HepG2 (cell line): ENCODE measurements around the gene GNAZ. TPM values are rescaled to one million over a fixed set of nuclear protein-coding genes. Genes with fewer than 3 reads are reported as not detected.
A peak's percentile ranks its signal among the peaks of the same experiment; 100 is the strongest.

Experiments used
- GTF2F1 ChIP-seq: fragments of 150-350 bp; IDR thresholded peaks from 2 replicates; pipeline ENCODE4 v1.6.1; 2014; ENCODE audit warnings: low read length
- HNF4G ChIP-seq, 2 experiments: sonication (generic) in 1 of 2; formaldehyde crosslinking in 1 of 2; IDR thresholded peaks; 2 replicates each; pipeline versions ENCODE4 v1.4.0 to v1.6.1; 2011 to 2020; ENCODE audit warnings: borderline replicate concordance in 2 of 2, low read depth in 2 of 2, mild to moderate bottlenecking in 2 of 2, low read length in 1 of 2, missing genetic modification reagents in 1 of 2, moderate library complexity in 1 of 2
- KLF9 ChIP-seq: IDR thresholded peaks from 2 replicates; pipeline ENCODE4 v1.6.1; 2016; ENCODE audit warnings: low read depth
- MXD1 ChIP-seq: sonication (generic); formaldehyde crosslinking; IDR thresholded peaks from 2 replicates; pipeline ENCODE4 v1.4.0; 2020; ENCODE audit warnings: mild to moderate bottlenecking, missing genetic modification reagents
- SMAD1 ChIP-seq: sonication (generic); formaldehyde crosslinking; IDR thresholded peaks from 2 replicates; pipeline ENCODE4 v1.4.0; 2020; ENCODE audit warnings: missing genetic modification reagents, low read depth, mild to moderate bottlenecking, borderline replicate concordance
- SOX6 ChIP-seq, 2 experiments: fragments of 450-650 bp in 1 of 2; sonication (generic) in 1 of 2; formaldehyde crosslinking in 1 of 2; IDR thresholded peaks; 2 replicates each; pipeline versions ENCODE4 v1.4.0 to v1.6.1; 2017 to 2020; ENCODE audit warnings: antibody characterized with exemption in 1 of 2, mild to moderate bottlenecking in 1 of 2, missing genetic modification reagents in 1 of 2
- ZFP82 ChIP-seq: sonication (generic); formaldehyde crosslinking; IDR thresholded peaks from 2 replicates; pipeline ENCODE4 v1.5.1; 2020; ENCODE audit warnings: mild to moderate bottlenecking, missing genetic modification reagents, borderline replicate concordance
- ZNF124 ChIP-seq: sonication (generic); formaldehyde crosslinking; IDR thresholded peaks from 2 replicates; pipeline ENCODE4 v1.4.0; 2020; ENCODE audit warnings: missing genetic modification reagents
- ZNF263 ChIP-seq: sonication (generic); formaldehyde crosslinking; IDR thresholded peaks from 2 replicates; pipeline ENCODE4 v1.4.0; 2020; ENCODE audit warnings: missing genetic modification reagents
- ZNF577 ChIP-seq: sonication (generic); formaldehyde crosslinking; IDR thresholded peaks from 2 replicates; pipeline ENCODE4 v1.4.0; 2020; ENCODE audit warnings: mild to moderate bottlenecking, low read depth, missing genetic modification reagents, borderline replicate concordance
- ZNF678 ChIP-seq: sonication (generic); formaldehyde crosslinking; IDR thresholded peaks from 2 replicates; pipeline ENCODE4 v1.4.0; 2020; ENCODE audit warnings: mild to moderate bottlenecking, missing genetic modification reagents
- polyA plus RNA-seq, 8 experiments: library from polyadenylated mRNA; depleted of rRNA in 3 of 8; stranded (reverse) in 7 of 8; unstranded in 1 of 8; fragments of >200 nt; fragmentation: Illumina TruSeq in 4 of 8; extraction: Trizol in 4 of 8; gene quantifications; 2 replicates each; pipeline versions ENCODE4 v1.2.1 to v1.2.3, GENCODE V29; 2011 to 2016; ENCODE audit warnings: low read depth in 4 of 8, missing spikeins in 1 of 8, mixed read lengths in 1 of 8; ENCODE audit not compliant: insufficient read depth in 1 of 8
- total RNA-seq, 5 experiments: library from RNA; depleted of rRNA; stranded (reverse); fragments of >200 nt; fragmentation: Illumina TruSeq; extraction: Trizol; gene quantifications; 2 replicates each; pipeline ENCODE4 v1.2.3, GENCODE V29; 2016; ENCODE audit warnings: low read depth in 1 of 5
- TF ChIP-seq, protein P1 (sequence below): sonication (generic); formaldehyde crosslinking; IDR thresholded peaks from 2 replicates; pipeline ENCODE4 v1.8.1; 2023; ENCODE audit warnings: mild to moderate bottlenecking, missing genetic modification reagents
- TF ChIP-seq, protein P2 (sequence below): sonication (generic); formaldehyde crosslinking; IDR thresholded peaks from 2 replicates; pipeline ENCODE4 v1.5.0; 2020; ENCODE audit warnings: missing genetic modification reagents, mild to moderate bottlenecking, borderline replicate concordance
- TF ChIP-seq, protein P3 (sequence below): sonication (generic); formaldehyde crosslinking; IDR thresholded peaks from 2 replicates; pipeline ENCODE4 v1.5.0; 2020; ENCODE audit warnings: mild to moderate bottlenecking, missing genetic modification reagents
- TF ChIP-seq, protein P4 (sequence below): sonication (generic); formaldehyde crosslinking; IDR thresholded peaks from 2 replicates; pipeline ENCODE4 v1.5.1; 2020; ENCODE audit warnings: mild to moderate bottlenecking, missing genetic modification reagents, moderate library complexity
- TF ChIP-seq, protein P5 (sequence below): sonication (generic); formaldehyde crosslinking; IDR thresholded peaks from 2 replicates; pipeline ENCODE4 v1.5.0; 2020; ENCODE audit warnings: missing genetic modification reagents

GNAZ gene
- total and polyA plus RNA-seq, 2 of the 13 experiments (the other 11 are each of a cell fraction or from before 2014, with no cell fraction given) = 11.4 to 22.3 TPM

DNA sequence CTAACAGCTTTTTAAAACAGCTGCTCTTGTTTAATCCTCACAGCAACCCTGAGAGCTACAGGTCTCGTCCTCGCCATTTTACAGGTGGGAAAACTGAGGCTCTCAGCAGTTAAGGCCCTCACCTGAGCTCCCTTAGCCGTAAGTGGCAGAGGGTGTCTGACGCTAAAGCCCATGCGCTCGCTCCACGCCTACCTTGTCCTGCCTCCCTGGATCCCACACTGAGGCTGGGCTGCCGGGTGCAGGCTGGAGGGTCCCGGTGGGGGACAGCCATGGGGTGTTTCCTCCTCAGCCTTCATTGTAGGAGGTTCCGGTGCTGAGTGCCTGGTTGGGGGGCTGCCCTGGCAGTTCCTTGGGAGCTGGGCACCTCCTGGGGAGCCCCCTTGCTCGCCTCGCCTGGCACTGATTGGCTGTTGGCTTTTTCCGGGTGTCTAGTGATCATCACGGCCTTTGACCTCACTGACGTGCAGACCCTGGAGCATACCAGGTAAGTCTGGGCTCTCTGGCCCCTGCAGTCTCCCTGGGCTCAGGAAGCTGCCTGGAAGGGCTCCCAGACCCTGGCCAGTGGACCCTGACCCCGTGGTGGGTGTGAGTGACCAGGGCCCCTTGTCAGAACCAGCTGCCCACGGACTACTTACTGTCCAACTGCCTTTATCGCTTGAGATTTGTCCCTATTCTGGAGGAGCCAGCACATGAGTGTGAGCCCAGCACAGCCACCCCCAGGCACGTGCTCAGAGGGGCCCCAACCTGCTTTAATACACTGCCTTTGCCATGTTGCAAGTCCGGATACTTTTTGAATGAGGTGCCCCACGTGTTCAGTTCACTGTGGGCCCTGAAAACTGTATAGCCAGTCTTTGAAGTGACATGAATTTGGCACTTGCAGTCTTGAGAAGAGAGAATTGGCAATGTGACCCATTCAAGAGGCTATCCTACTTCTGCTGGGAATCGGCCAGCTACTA is 87.5 kb downstream of the GNAZ start (continued):
- TF ChIP-seq KLF9 (CRISPR knock-in tag) (no peak), ZNF678 (CRISPR knock-in tag) (no peak), ZFP82 (no peak), SOX6 (IDR thresholded peaks at IDR 0.05) (no peak), SOX6 (CRISPR knock-in tag; IDR thresholded peaks at IDR 0.05) (peak; percentile 25), HNF4G (IDR thresholded peaks at IDR 0.05; ENCODE audit: borderline replicate concordance, low read depth, low read length) (peak; percentile 35; the same call in 1 of the 2 replicates), HNF4G (CRISPR knock-in tag; IDR thresholded peaks at IDR 0.05; ENCODE audit: borderline replicate concordance, low read depth) (no peak; the same call in 1 of the 2 replicates), ZNF577 (CRISPR knock-in tag) (no peak), MXD1 (CRISPR knock-in tag) (peak; percentile 18; the same call in 1 of the 2 replicates), ZNF263 (CRISPR knock-in tag) (no peak), GTF2F1 (no peak), SMAD1 (CRISPR knock-in tag) (no peak), ZNF124 (CRISPR knock-in tag) (no peak)
- TF ChIP-seq, protein P1, sequence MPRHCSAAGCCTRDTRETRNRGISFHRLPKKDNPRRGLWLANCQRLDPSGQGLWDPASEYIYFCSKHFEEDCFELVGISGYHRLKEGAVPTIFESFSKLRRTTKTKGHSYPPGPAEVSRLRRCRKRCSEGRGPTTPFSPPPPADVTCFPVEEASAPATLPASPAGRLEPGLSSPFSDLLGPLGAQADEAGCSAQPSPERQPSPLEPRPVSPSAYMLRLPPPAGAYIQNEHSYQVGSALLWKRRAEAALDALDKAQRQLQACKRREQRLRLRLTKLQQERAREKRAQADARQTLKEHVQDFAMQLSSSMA (CRISPR knock-in tag) = peak; percentile 36; the same call in 1 of the 2 replicates
- TF ChIP-seq, protein P2, sequence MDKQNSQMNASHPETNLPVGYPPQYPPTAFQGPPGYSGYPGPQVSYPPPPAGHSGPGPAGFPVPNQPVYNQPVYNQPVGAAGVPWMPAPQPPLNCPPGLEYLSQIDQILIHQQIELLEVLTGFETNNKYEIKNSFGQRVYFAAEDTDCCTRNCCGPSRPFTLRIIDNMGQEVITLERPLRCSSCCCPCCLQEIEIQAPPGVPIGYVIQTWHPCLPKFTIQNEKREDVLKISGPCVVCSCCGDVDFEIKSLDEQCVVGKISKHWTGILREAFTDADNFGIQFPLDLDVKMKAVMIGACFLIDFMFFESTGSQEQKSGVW (CRISPR knock-in tag) = no peak
- TF ChIP-seq, protein P3, sequence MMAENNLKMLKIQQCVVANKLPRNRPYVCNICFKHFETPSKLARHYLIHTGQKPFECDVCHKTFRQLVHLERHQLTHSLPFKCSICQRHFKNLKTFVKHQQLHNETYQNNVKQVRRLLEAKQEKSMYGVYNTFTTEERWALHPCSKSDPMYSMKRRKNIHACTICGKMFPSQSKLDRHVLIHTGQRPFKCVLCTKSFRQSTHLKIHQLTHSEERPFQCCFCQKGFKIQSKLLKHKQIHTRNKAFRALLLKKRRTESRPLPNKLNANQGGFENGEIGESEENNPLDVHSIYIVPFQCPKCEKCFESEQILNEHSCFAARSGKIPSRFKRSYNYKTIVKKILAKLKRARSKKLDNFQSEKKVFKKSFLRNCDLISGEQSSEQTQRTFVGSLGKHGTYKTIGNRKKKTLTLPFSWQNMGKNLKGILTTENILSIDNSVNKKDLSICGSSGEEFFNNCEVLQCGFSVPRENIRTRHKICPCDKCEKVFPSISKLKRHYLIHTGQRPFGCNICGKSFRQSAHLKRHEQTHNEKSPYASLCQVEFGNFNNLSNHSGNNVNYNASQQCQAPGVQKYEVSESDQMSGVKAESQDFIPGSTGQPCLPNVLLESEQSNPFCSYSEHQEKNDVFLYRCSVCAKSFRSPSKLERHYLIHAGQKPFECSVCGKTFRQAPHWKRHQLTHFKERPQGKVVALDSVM (CRISPR knock-in tag) = no peak
- TF ChIP-seq, protein P4, sequence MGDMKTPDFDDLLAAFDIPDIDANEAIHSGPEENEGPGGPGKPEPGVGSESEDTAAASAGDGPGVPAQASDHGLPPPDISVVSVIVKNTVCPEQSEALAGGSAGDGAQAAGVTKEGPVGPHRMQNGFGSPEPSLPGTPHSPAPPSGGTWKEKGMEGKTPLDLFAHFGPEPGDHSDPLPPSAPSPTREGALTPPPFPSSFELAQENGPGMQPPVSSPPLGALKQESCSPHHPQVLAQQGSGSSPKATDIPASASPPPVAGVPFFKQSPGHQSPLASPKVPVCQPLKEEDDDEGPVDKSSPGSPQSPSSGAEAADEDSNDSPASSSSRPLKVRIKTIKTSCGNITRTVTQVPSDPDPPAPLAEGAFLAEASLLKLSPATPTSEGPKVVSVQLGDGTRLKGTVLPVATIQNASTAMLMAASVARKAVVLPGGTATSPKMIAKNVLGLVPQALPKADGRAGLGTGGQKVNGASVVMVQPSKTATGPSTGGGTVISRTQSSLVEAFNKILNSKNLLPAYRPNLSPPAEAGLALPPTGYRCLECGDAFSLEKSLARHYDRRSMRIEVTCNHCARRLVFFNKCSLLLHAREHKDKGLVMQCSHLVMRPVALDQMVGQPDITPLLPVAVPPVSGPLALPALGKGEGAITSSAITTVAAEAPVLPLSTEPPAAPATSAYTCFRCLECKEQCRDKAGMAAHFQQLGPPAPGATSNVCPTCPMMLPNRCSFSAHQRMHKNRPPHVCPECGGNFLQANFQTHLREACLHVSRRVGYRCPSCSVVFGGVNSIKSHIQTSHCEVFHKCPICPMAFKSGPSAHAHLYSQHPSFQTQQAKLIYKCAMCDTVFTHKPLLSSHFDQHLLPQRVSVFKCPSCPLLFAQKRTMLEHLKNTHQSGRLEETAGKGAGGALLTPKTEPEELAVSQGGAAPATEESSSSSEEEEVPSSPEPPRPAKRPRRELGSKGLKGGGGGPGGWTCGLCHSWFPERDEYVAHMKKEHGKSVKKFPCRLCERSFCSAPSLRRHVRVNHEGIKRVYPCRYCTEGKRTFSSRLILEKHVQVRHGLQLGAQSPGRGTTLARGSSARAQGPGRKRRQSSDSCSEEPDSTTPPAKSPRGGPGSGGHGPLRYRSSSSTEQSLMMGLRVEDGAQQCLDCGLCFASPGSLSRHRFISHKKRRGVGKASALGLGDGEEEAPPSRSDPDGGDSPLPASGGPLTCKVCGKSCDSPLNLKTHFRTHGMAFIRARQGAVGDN (CRISPR knock-in tag) = peak; percentile 90
- TF ChIP-seq, protein P5, sequence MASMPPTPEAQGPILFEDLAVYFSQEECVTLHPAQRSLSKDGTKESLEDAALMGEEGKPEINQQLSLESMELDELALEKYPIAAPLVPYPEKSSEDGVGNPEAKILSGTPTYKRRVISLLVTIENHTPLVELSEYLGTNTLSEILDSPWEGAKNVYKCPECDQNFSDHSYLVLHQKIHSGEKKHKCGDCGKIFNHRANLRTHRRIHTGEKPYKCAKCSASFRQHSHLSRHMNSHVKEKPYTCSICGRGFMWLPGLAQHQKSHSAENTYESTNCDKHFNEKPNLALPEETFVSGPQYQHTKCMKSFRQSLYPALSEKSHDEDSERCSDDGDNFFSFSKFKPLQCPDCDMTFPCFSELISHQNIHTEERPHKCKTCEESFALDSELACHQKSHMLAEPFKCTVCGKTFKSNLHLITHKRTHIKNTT (CRISPR knock-in tag) = no peak
